Measurements from ENCODE around the gene GSG1L. TPM values are rescaled to one million over a fixed set of nuclear protein-coding genes. Genes with fewer than 3 reads are reported as not detected.

Gene GSG1L
- total RNA-seq, 2 experiments from 2014 or later, result not detected

- ATAC-seq (no peak), DNase-seq (no peak)
- peaks cover 21% of the 10 kb centered on the region for H3K27me3 Mint-ChIP-seq
- intact Hi-C loops (cut with micrococcal nuclease), result no loop called here
- no peak for TF ChIP-seq CTCF (IDR thresholded peaks at IDR 0.05)
- H3K4me3 Mint-ChIP-seq, result no peak overlapping the region
- CTCF ChIA-PET, result interaction anchor here (1.1 kb wide), 1 partner anchor 14 kb away, joined by 3 read pairs; no protein-coding TSS in a partner anchor
- H3K36me3 Mint-ChIP-seq (ENCODE audit: low read depth), result no peaks in the 10 kb centered on the region
- POLR2A ChIA-PET, result interaction anchor here (0.8 kb wide), 1 partner anchor 266 kb away, joined by 3 read pairs; no protein-coding TSS in a partner anchor
- H3K27ac Mint-ChIP-seq, result no peak overlapping the region
- H3K4me1 Mint-ChIP-seq (ENCODE audit: low read depth), result no peaks in the 10 kb centered on the region
- no peaks in the 10 kb centered on the region for H3K9me3 Mint-ChIP-seq
Measured at GRCh38 chr16:27853101-27853500, 210.4 kb downstream of the GSG1L start.

DNA sequence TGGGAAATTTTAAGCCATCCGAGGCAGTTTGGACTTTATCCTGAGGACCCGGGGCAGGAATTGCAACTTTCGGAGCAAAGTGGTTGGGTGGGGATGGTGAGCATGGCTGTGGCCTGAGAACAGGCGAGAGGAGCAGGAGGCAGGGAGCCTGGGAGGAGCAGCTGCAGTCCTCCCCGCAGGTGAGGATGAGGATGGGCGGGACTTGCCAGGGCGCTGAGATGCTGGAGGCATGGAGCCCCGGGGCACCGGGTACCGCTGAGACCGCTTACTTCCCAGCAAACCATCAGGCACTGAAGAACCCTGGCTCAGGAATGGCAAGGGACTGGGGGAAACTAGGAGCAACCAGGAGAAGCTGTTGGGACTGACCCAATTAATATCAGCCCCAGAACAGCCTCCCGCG, 210.8 kb downstream of the GSG1L start:
- Mint-ChIP-seq H3K36me3 (ENCODE audit: low read depth) (no peaks in the 10 kb centered on the region), H3K27ac (no peak overlapping the region), H3K4me1 (ENCODE audit: low read depth) (no peaks in the 10 kb centered on the region), H3K4me3 (no peak overlapping the region), H3K9me3 (no peaks in the 10 kb centered on the region), H3K27me3 (peaks cover 21% of the 10 kb centered on the region)
- TF ChIP-seq CTCF (IDR thresholded peaks at IDR 0.05), result no peak
- ChIA-PET POLR2A (interaction anchor here (0.8 kb wide), 1 partner anchor 266 kb away, joined by 3 read pairs; no protein-coding TSS in a partner anchor), CTCF (interaction anchor here (1.1 kb wide), 1 partner anchor 15 kb away, joined by 3 read pairs; no protein-coding TSS in a partner anchor)
- no peak for ATAC-seq
- intact Hi-C loops (cut with micrococcal nuclease), result no loop called here
- DNase-seq, result no peak

DNA sequence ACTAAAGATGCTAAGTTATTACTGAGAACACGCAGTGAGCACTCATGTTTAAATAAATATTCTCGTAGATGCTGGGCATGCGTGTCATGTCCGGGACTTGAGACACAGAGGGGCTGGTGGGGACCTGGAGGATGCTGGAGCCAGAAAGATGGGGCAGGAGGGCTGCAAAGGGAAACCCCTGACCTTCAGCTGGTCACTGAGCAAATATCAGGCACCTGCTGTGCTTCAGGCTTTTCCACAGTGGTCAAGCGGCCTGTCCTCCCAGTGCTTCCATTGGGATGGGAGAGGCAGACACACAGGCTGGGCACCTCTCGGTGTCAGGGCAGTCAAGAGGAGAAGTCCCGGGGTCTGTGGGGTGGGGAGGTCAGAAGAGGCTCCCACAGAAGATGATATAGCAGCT, 211.4 kb downstream of the GSG1L start:
- Mint-ChIP-seq H3K4me1 (ENCODE audit: low read depth) (no peaks in the 10 kb centered on the region), H3K36me3 (ENCODE audit: low read depth) (no peaks in the 10 kb centered on the region), H3K27me3 (peaks cover 21% of the 10 kb centered on the region), H3K27ac (no peak overlapping the region), H3K9me3 (no peaks in the 10 kb centered on the region), H3K4me3 (no peak overlapping the region)
- intact Hi-C loops (cut with micrococcal nuclease), result no loop called here
- ChIA-PET POLR2A (no interaction called here), CTCF (interaction anchor here (1.1 kb wide), 1 partner anchor 15 kb away, joined by 3 read pairs; no protein-coding TSS in a partner anchor)
- no peak for TF ChIP-seq CTCF (IDR thresholded peaks at IDR 0.05)
- ATAC-seq (no peak), DNase-seq (no peak)

- ATAC-seq, result no peak
- POLR2A ChIA-PET, result no interaction called here
- TF ChIP-seq CTCF (IDR thresholded peaks at IDR 0.05), result no peak
Measured at GRCh38 chr16:27851586-27851985, 211.9 kb downstream of the GSG1L start.

GRCh38 chr16:27849621-27850020, 213.9 kb downstream of the GSG1L start:
- no peak for TF ChIP-seq CTCF (IDR thresholded peaks at IDR 0.05)
- intact Hi-C loops (cut with micrococcal nuclease), result no loop called here
- no peak for ATAC-seq
- Mint-ChIP-seq H3K4me1 (ENCODE audit: low read depth) (no peaks in the 10 kb centered on the region), H3K9me3 (no peaks in the 10 kb centered on the region), H3K36me3 (ENCODE audit: low read depth) (no peaks in the 10 kb centered on the region), H3K4me3 (no peak overlapping the region), H3K27me3 (peaks cover 26% of the 10 kb centered on the region), H3K27ac (no peak overlapping the region)
- POLR2A ChIA-PET, result no interaction called here
- no peak for DNase-seq
- CTCF ChIA-PET, result no interaction called here

More at GRCh38 chr16:27851586-27851985, 211.9 kb downstream of the GSG1L start:
- H3K4me3 Mint-ChIP-seq, result no peak overlapping the region
- no peak for DNase-seq
- no peaks in the 10 kb centered on the region for H3K4me1 Mint-ChIP-seq (ENCODE audit: low read depth)
- CTCF ChIA-PET, result no interaction called here
- no peaks in the 10 kb centered on the region for H3K9me3 Mint-ChIP-seq
- intact Hi-C loops (cut with micrococcal nuclease), result no loop called here
- peaks cover 21% of the 10 kb centered on the region for H3K27me3 Mint-ChIP-seq
- H3K36me3 Mint-ChIP-seq (ENCODE audit: low read depth), result no peaks in the 10 kb centered on the region
- H3K27ac Mint-ChIP-seq, result no peak overlapping the region

Data from activated CD8-positive, alpha-beta T cell treated with anti-CD3 and anti-CD28 coated beads for 36 hours (primary cell).